NCI-H2081 treated with DMSO at 0.1 percent for 48 hours (cell line): ENCODE results near the gene FIG4.
"Not testable (repeated sequence)": the region's sequence is repeated elsewhere in the genome, so short reads cannot be mapped to it uniquely, and the experiment has no call there.

ENCODE experiments used
- DNase-seq: peaks from one replicate; lab custom pipeline; 2025; lab: John Stamatoyannopoulos, UW

The FIG4 gene

DNA sequence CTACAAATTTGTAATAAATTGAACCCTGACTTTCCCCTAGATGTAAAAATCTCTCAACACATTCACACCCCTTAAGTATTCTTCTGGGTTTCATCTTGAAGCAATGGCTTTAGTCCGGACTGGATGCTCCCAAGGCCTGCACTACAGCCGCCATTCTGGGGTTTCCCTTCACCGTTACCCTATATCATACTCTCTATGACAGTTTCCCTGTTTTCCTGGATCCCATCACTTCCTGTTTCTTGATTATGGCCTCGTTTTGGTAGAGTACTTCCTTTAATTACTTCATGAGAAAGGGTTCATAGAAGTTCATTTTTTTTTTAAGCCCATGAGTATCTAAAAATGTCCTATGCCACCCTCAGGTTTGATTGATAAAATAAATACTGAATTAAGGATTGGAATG is 11.7 kb downstream of the FIG4 start:
- no peak for DNase-seq

DNA sequence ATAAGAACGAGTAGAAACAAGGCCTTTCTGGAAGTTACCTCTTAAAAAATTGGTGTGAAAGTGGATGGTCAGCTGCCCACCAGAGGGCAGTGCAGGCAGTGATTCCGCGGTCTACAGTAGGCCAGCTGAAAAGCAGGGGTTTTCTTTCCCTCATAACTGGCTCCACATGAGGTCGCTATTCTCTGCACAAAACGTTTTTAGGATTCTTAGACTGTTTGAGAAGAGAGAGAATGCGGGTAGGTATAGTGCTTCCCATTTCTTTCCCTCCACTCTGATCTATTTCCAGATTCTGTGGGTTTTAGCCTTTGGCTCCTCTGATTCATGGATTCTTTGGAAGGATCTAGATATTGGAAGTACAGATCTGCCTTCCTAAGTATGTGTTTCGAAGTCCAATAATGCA is 14.2 kb downstream of the FIG4 start:
- DNase-seq = peak; percentile 37

DNA sequence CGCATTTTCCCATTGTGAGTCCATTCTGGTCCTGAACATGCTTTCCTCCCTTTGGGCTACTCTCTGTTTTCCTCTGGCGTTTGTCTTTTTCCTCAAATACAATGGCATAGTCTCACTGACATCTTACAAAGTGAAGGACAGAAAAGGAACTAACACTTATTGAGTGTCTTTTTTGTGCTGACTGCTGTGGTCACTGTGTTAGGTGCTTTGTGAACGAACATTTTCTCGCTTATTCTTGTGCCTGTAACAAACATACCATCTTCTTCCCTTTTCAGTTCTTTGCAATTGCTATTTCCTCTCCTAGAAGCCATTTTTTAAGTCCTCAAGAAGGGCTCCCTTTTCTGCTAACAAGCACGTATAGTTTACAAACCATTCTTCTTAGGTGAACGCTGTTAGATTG is 15.4 kb downstream of the FIG4 start:
- DNase-seq = no peak

GRCh38 chr6:109708099-109708498 is 17.0 kb downstream of the FIG4 start:
- DNase-seq = not testable (repeated sequence)

GRCh38 chr6:109713097-109713496 is 22.0 kb downstream of the FIG4 start:
- no peak for DNase-seq

- DNase-seq = no peak
Measured at GRCh38 chr6:109714166-109714565, 23.1 kb downstream of the FIG4 start.

GRCh38 chr6:109714611-109715010 is 23.5 kb downstream of the FIG4 start:
- no peak for DNase-seq

- DNase-seq = no peak
Measured at GRCh38 chr6:109715616-109716015, 24.5 kb downstream of the FIG4 start.

DNA sequence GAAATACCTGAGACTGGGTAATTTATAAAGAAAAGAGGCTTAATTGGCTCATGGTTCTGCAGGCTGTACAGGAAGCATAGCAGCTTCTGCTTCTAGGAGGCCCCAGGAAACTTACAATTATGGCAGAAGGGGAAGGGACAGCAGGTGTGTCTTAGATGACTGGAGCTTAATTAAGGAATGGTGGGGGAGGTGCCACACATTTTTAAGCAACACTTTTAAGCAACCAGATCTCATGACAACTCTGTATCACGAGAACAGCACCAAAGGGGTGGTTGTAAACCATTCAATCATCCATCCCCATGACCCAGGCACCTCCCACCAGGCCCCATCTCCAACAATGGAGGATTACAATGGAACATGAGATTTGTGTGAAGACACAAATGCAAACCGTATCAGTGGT is 26.9 kb downstream of the FIG4 start:
- no peak for DNase-seq

DNA sequence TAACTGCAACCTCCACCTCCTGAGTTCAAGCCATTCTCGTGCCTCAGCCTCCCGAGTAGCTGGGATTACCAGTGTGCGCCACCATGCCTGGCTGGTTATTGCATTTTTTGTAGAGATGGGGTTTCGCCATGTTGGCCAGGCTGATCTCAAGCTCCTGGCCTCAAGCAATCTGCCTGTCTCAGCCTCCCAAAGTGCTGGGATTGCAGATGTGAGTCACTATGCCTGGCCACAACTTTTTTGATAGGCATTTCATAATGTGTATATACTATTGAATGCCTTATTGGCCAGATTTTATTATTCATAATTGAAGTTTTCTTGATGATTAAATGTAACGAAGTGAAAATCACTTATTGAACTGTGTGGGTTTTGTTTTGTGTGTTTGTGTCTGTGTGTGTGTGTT is 27.9 kb downstream of the FIG4 start:
- DNase-seq = no peak

DNA sequence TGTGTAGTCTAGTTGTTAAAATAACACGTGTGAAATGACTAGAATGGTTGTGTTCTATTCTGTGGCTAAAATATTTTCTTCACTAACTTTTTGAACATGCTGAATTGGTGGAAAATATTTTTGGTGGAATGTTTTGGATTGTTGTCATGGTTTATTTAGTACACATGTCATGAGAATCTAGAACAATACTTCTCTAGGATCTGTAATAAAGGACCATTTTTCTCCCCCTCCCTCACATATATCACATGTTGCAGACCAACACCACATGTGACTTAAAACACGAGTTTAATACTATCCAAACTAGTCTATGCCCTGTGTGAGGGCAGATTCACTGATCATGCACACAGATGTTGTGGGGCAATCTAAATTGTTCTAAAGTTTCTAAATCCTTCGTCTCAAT is 29.2 kb downstream of the FIG4 start:
- no peak for DNase-seq

GRCh38 chr6:109722011-109722410 is 30.9 kb downstream of the FIG4 start:
- no peak for DNase-seq

GRCh38 chr6:109722564-109723254 is 31.6 kb downstream of the FIG4 start:
- DNase-seq = no peak

DNA sequence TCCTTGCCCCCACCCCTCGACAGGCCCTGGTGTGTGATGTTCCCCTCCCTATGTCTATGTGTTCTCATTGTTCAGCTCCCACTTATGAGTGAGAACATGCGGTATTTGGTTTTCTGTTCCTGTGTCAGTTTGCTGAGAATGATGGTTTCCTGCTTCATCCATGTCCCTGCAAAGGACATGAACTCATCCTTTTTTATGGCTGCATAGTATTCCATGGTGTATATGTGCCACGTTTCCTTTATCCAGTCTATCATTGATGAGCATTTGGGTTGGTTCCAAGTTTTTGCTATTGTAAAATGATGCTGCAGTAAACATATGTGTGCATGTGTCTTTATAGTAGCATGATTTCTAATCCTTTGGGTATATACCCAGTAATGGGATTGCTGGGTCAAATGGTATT is 34.2 kb downstream of the FIG4 start:
- not testable (repeated sequence) for DNase-seq

GRCh38 chr6:109736273-109737025 is 45.4 kb downstream of the FIG4 start:
- DNase-seq = no peak

DNA sequence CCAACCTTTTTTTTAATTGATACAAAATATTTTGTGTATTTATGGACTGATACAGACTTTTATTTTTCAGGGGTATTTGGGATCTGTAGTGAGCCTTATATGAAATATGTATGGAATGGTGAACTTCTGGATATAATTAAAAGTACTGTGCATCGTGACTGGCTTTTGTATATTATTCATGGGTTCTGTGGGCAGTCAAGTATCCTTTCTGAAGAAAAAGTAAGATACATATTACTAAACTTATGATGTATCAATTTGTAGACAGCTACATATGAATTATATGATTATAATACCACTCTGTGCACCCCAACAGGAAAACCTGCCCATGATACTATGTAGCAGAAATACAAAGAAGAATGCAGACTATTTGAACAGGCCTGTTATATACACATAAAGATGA is 47.2 kb downstream of the FIG4 start:
- DNase-seq = no peak

DNA sequence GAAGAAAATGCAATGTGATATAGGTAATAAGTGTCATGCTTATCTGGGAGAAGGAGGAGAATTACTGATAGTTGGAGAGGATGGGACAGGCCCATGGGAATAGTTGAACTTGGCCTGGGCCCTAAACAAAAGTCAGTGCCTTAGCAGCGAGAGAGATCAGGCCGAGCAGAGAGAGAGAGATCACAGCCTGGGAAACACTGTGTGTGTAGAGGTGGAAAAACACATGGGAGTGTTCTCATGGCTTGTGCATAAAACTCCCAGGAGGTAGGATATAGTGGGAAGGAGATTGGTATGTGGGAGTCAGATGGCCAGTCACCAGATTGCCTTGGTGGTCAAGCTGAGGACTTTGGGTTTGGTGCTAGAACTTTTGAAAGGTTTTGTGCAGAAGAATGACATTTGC is 47.6 kb downstream of the FIG4 start:
- DNase-seq = no peak

- DNase-seq = no peak
Measured at GRCh38 chr6:109739686-109740085, 48.6 kb downstream of the FIG4 start.

- DNase-seq = no peak
Measured at GRCh38 chr6:109740787-109741186, 49.7 kb downstream of the FIG4 start.

GRCh38 chr6:109743739-109744138 is 52.6 kb downstream of the FIG4 start:
- DNase-seq = no peak

- DNase-seq = not testable (repeated sequence)
Measured at GRCh38 chr6:109744779-109745178, 53.7 kb downstream of the FIG4 start.

GRCh38 chr6:109747221-109747620 is 56.1 kb downstream of the FIG4 start:
- no peak for DNase-seq

DNA sequence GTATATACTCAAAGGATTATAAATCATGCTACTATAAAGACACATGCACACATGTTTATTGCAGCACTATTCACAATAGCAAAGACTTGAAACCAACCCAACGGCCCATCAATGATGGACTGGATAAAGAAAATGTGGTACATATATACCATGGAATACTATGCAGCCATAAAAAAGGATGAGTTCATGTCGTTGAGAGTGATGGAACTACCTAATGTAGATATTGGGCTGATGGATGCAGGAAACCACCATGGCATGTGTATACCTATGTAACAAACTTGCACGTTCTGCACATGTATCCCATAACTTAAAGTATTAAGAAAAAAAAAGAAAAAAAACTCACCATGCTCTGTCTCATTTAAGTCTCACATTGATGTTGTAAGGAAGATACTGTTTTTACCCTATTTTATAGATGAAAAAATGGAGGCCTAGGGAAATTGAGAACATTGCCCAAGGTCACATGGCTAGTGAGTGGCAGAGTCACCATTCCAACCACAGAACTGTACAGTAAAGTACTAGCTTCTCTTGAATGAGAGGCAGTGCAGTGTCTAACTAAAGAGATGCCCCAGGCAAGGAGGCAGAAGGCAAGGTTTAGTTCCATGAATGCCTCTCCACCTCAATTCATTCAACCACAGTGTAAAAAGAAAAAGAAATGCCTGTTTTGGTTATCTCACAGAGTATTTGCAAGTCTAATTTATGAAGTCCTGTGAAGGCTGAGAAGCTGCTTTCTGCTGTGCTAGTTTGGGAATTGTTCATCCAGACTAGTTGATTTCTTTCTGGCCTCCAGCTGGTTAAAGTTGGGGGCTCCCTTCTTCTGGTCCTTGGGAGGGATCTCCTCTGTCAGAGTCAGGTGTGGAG is 68.2 kb downstream of the FIG4 start:
- no peak for DNase-seq
